Transverse colon (tissue), 4 donors: ENCODE data around the gene DYNC1I1.

Experiments used
- CTCF ChIP-seq, 5 experiments: fragments of 200-600 bp in 3 of 5; fragments of 450-650 bp in 2 of 5; sonication (generic) in 3 of 5; IDR thresholded peaks; 1 replicate in 2 of 5; 2 replicates in 3 of 5; pipeline ENCODE4 v1.5.1; 2016 to 2017; ENCODE audit warnings: antibody characterized with exemption in 5 of 5, inconsistent platforms in 3 of 5, mild to moderate bottlenecking in 2 of 5, moderate library complexity in 1 of 5
- EP300 ChIP-seq: sonication (generic); formaldehyde crosslinking; IDR thresholded peaks from one replicate; pipeline ENCODE4 v1.6.1; 2017; ENCODE audit warnings: antibody characterized with exemption, low read depth
- POLR2A ChIP-seq: fragments of 450-650 bp; IDR thresholded peaks from one replicate; pipeline ENCODE4 v1.6.1; 2016; ENCODE audit warnings: antibody characterized with exemption, mild to moderate bottlenecking, moderate library complexity
- POLR2AphosphoS5 ChIP-seq, 3 donors: sonication (generic); formaldehyde crosslinking; IDR thresholded peaks; one replicate each; pipeline ENCODE4 v1.6.1; 2016; ENCODE audit warnings: antibody characterized with exemption in 3 of 3

- no peak for TF ChIP-seq POLR2AphosphoS5 (IDR thresholded peaks at IDR 0.05)
- TF ChIP-seq EP300: no peak
- no peak for TF ChIP-seq CTCF (IDR thresholded peaks at IDR 0.05)
- no peak for TF ChIP-seq POLR2A
Measured at GRCh38 chr7:95758187-95758586, 14.2 kb upstream of the DYNC1I1 start.
